Loucy (cell line): Measurements from ENCODE around the gene SH3PXD2B.

Source experiments
- H2AFZ ChIP-seq: fragments of 200-600 bp; sonication (generic); 2 replicates; pipeline ENCODE4 v1.6.0; 2016; ENCODE audit warnings: antibody characterized with exemption, mild to moderate bottlenecking, low read length, moderate library complexity
- H3F3A ChIP-seq: fragments of 200-600 bp; 2 replicates; pipeline ENCODE4 v1.6.0; 2016; ENCODE audit warnings: antibody characterized with exemption, low read depth, mild to moderate bottlenecking
- H3K27me3 ChIP-seq: fragments of 200-600 bp; sonication (generic); 2 replicates; pipeline ENCODE4 v1.6.1; 2014; ENCODE audit warnings: low read length, mild to moderate bottlenecking; ENCODE audit not compliant: insufficient read depth, poor library complexity, severe bottlenecking
- H3K36me3 ChIP-seq: fragments of 200-600 bp; sonication (generic); 2 replicates; pipeline ENCODE4 v1.6.1; 2016; ENCODE audit warnings: low read length; ENCODE audit not compliant: insufficient read depth
- H3K4me1 ChIP-seq: fragments of 200-600 bp; sonication (generic); 2 replicates; pipeline ENCODE4 v1.5.1; 2014; ENCODE audit warnings: low read length, mild to moderate bottlenecking; ENCODE audit not compliant: insufficient read depth, poor library complexity, severe bottlenecking
- H3K4me2 ChIP-seq: fragments of 200-600 bp; sonication (generic); 2 replicates; pipeline ENCODE4 v1.6.0; 2014; ENCODE audit warnings: antibody characterized with exemption, low read length, low read depth, mild to moderate bottlenecking; ENCODE audit not compliant: poor library complexity, severe bottlenecking
- H3K4me3 ChIP-seq: fragments of 200-600 bp; sonication (generic); 2 replicates; pipeline ENCODE4 v1.5.1; 2014; ENCODE audit warnings: low read length, mild to moderate bottlenecking, mixed read lengths; ENCODE audit not compliant: poor library complexity, severe bottlenecking
- H3K79me2 ChIP-seq: fragments of 200-600 bp; sonication (generic); 2 replicates; pipeline ENCODE4 v1.6.1; 2014; ENCODE audit warnings: low read length; ENCODE audit not compliant: insufficient read depth
- H3K9ac ChIP-seq: fragments of 200-600 bp; sonication (generic); 2 replicates; pipeline ENCODE4 v1.6.0; 2014; ENCODE audit warnings: mild to moderate bottlenecking, low read depth, low read length, moderate library complexity; ENCODE audit not compliant: poor library complexity, severe bottlenecking
- H3K9me2 ChIP-seq: fragments of 200-600 bp; sonication (generic); replicated peaks from 2 replicates; pipeline ENCODE4 v1.6.1; 2016; ENCODE audit warnings: low read depth, low read length, mixed read lengths
- H3K9me3 ChIP-seq: fragments of 200-600 bp; sonication (generic); 2 replicates; pipeline ENCODE4 v1.6.1; 2014; ENCODE audit warnings: mild to moderate bottlenecking, antibody characterized with exemption, low read length, low read depth; ENCODE audit not compliant: insufficient read depth
- H4K20me1 ChIP-seq: fragments of 200-600 bp; sonication (generic); 2 replicates; pipeline ENCODE4 v1.6.0; 2014; ENCODE audit warnings: antibody characterized with exemption, low read length, mild to moderate bottlenecking; ENCODE audit not compliant: insufficient read depth, poor library complexity, severe bottlenecking
- EZH2phosphoT487 ChIP-seq: fragments of 200-600 bp; IDR thresholded peaks from 2 replicates; pipeline ENCODE4 v1.6.1; 2018; ENCODE audit warnings: antibody characterized with exemption, mild to moderate bottlenecking, moderate library complexity, borderline replicate concordance
- TF ChIP-seq, protein P1 (sequence below): fragments of 200-600 bp; sonication (generic); conservative IDR thresholded peaks from 2 replicates; pipeline ENCODE4 v1.5.1; 2014; ENCODE audit warnings: mild to moderate bottlenecking, antibody characterized with exemption, low read length

SH3PXD2B gene

DNA sequence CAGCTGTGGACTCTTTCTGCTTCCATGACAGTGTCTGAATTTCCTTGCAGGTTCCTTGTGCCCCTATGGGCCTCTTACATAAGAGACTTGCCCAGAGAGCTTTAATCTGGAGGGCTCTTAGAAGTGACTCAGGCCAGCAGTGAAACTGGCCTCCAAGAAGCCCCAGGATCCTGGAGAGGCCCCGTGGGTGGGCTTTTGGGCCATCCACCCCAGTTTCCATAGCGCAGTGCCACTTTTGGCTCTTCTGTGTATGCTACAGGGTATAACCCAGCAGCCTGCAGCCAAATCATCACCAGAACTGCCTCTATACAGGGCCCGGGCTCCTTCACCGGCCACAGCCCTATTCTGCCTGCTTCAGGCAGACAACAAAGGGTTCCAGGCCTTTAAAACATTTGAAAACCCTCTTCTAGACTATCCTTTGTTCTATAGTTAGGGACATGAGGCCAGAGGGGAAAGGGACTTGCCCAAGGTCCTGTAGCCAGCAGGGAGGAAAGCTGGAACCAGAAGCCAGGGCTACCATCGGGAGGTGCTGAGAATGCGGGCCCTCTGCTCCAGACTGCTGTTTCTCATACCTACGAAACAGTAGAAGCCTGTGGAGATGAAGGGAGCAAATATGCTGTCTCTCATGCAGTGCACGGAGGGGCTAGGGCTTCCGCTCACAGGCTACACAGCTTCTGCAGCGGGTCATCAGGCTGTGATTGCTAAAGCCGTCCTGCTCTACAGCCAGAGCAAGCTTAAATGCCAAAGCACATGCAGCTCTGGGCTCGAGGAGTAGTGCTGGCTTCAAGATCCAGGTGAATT lies 18.0 kb downstream of the SH3PXD2B start:
- Histone ChIP-seq H2AFZ (no peak overlapping the region), H3K79me2 (no peaks in the 10 kb centered on the region), H3K36me3 (no peaks in the 10 kb centered on the region), H3K9ac (no peak overlapping the region), H3K4me1 (no peaks in the 10 kb centered on the region), H3K27me3 (no peaks in the 10 kb centered on the region), H4K20me1 (no peaks in the 10 kb centered on the region), H3F3A (no peaks in the 10 kb centered on the region), H3K4me2 (no peak overlapping the region), H3K9me3 (no peaks in the 10 kb centered on the region), H3K4me3 (no peak overlapping the region), H3K9me2 (no peaks in the 10 kb centered on the region)
- TF ChIP-seq, protein P1, sequence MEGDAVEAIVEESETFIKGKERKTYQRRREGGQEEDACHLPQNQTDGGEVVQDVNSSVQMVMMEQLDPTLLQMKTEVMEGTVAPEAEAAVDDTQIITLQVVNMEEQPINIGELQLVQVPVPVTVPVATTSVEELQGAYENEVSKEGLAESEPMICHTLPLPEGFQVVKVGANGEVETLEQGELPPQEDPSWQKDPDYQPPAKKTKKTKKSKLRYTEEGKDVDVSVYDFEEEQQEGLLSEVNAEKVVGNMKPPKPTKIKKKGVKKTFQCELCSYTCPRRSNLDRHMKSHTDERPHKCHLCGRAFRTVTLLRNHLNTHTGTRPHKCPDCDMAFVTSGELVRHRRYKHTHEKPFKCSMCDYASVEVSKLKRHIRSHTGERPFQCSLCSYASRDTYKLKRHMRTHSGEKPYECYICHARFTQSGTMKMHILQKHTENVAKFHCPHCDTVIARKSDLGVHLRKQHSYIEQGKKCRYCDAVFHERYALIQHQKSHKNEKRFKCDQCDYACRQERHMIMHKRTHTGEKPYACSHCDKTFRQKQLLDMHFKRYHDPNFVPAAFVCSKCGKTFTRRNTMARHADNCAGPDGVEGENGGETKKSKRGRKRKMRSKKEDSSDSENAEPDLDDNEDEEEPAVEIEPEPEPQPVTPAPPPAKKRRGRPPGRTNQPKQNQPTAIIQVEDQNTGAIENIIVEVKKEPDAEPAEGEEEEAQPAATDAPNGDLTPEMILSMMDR: no peak
- TF ChIP-seq EZH2phosphoT487: no peak

DNA sequence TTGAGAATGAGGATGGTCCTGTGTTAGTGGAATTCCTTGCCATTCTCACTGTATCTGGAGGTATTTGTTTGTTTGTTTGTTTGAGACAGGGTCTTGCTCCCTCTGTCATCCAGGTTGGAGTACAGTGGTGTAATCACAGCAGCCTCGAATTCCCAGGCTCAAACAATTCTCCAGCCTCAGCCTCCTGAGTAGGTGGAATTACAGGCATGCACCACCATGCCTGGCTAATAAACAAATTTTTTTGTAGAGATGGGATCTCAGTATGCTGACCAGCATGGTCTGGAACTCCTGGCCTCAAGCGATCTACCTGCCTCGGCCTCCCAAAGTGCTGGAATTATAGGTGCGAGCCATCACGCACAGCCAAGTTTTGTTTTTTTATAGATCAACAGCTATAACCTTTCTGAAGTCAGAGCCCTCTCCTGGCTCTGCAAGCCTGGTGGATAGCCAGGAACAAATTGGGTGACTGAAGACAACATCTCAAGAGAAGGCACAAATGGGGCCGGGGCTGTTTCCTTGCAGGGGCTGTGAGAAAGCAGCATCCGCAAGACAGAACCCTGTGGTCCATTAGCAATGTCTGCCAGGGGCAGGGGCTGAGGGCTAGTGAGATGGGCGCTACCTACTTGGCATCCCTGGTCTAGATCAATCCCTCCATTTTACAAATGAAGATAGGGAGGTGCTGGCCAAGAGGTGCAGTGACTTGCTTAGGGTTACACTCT lies 18.8 kb downstream of the SH3PXD2B start:
- no peak overlapping the region for H3K4me2 ChIP-seq
- H3K79me2 ChIP-seq: no peaks in the 10 kb centered on the region
- no peaks in the 10 kb centered on the region for H3K9me3 ChIP-seq
- no peaks in the 10 kb centered on the region for H3K4me1 ChIP-seq
- no peaks in the 10 kb centered on the region for H4K20me1 ChIP-seq
- no peak overlapping the region for H3K4me3 ChIP-seq
- no peaks in the 10 kb centered on the region for H3K9me2 ChIP-seq
- H2AFZ ChIP-seq: no peak overlapping the region
- TF ChIP-seq EZH2phosphoT487: no peak
- TF ChIP-seq, protein P1: no peak
- no peak overlapping the region for H3K9ac ChIP-seq
- no peaks in the 10 kb centered on the region for H3K27me3 ChIP-seq
- no peaks in the 10 kb centered on the region for H3K36me3 ChIP-seq
- H3F3A ChIP-seq: no peaks in the 10 kb centered on the region

DNA sequence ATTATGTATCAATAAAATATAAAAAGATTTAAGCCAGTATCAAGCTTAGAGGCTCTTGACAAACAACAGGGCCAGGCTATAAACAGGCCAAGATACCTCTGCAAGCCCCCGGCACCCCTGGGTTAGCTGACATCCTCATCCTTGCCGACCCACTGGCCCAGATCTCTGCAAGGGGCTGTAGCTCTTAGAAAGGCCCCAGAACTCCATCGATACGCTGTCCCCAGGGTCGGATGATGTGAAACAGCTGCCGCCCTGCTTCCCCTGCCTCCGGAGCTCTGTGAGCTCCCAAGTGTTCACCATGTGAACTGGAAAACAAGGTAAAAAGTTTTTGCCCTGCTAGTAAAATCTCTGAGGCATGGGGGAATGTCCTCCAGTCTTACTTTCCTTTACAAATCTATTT lies 20.1 kb downstream of the SH3PXD2B start:
- Histone ChIP-seq H3K4me1 (no peaks in the 10 kb centered on the region), H3K27me3 (no peaks in the 10 kb centered on the region), H3K4me2 (no peak overlapping the region), H2AFZ (no peak overlapping the region), H3K36me3 (no peaks in the 10 kb centered on the region), H3F3A (no peaks in the 10 kb centered on the region), H3K9me3 (no peaks in the 10 kb centered on the region), H3K9ac (no peak overlapping the region), H3K4me3 (no peak overlapping the region), H3K9me2 (no peaks in the 10 kb centered on the region), H3K79me2 (no peaks in the 10 kb centered on the region), H4K20me1 (no peaks in the 10 kb centered on the region)
- TF ChIP-seq EZH2phosphoT487: no peak
- TF ChIP-seq, protein P1: no peak
